ENCODE data around the gene MSX2.

DNA sequence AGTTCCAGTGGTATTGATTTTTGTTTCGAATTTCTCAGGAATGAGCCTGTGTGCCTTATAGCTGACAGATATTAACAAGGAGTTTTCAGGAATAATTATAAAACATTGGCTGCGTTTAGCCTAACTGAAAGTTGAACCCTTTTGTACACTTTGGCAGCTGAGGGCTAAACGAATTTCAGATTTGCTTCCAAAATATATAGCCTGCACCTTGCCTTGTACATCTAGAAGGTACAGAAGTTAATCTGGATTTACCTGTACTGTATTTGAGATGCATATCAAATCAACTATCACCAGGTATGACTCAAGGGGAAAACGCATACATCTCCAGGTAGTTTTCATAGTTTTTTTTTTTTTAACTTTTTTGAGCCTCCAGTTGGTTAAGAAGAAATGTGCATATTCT is 1.9 kb upstream of the MSX2 start:
- TF ChIP-seq, protein P1, sequence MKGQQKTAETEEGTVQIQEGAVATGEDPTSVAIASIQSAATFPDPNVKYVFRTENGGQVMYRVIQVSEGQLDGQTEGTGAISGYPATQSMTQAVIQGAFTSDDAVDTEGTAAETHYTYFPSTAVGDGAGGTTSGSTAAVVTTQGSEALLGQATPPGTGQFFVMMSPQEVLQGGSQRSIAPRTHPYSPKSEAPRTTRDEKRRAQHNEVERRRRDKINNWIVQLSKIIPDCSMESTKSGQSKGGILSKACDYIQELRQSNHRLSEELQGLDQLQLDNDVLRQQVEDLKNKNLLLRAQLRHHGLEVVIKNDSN (IDR thresholded peaks at IDR 0.05; ENCODE audit: borderline replicate concordance, low read depth): no peak
- TF ChIP-seq, protein P2, sequence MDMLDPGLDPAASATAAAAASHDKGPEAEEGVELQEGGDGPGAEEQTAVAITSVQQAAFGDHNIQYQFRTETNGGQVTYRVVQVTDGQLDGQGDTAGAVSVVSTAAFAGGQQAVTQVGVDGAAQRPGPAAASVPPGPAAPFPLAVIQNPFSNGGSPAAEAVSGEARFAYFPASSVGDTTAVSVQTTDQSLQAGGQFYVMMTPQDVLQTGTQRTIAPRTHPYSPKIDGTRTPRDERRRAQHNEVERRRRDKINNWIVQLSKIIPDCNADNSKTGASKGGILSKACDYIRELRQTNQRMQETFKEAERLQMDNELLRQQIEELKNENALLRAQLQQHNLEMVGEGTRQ (IDR thresholded peaks at IDR 0.05; ENCODE audit: borderline replicate concordance, low read depth, low read length): no peak
- TF ChIP-seq, protein P3, sequence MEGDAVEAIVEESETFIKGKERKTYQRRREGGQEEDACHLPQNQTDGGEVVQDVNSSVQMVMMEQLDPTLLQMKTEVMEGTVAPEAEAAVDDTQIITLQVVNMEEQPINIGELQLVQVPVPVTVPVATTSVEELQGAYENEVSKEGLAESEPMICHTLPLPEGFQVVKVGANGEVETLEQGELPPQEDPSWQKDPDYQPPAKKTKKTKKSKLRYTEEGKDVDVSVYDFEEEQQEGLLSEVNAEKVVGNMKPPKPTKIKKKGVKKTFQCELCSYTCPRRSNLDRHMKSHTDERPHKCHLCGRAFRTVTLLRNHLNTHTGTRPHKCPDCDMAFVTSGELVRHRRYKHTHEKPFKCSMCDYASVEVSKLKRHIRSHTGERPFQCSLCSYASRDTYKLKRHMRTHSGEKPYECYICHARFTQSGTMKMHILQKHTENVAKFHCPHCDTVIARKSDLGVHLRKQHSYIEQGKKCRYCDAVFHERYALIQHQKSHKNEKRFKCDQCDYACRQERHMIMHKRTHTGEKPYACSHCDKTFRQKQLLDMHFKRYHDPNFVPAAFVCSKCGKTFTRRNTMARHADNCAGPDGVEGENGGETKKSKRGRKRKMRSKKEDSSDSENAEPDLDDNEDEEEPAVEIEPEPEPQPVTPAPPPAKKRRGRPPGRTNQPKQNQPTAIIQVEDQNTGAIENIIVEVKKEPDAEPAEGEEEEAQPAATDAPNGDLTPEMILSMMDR (IDR thresholded peaks at IDR 0.05): no peak
- TF ChIP-seq NFIC (IDR thresholded peaks at IDR 0.05; ENCODE audit: borderline replicate concordance): no peak
- TF ChIP-seq, protein P4, sequence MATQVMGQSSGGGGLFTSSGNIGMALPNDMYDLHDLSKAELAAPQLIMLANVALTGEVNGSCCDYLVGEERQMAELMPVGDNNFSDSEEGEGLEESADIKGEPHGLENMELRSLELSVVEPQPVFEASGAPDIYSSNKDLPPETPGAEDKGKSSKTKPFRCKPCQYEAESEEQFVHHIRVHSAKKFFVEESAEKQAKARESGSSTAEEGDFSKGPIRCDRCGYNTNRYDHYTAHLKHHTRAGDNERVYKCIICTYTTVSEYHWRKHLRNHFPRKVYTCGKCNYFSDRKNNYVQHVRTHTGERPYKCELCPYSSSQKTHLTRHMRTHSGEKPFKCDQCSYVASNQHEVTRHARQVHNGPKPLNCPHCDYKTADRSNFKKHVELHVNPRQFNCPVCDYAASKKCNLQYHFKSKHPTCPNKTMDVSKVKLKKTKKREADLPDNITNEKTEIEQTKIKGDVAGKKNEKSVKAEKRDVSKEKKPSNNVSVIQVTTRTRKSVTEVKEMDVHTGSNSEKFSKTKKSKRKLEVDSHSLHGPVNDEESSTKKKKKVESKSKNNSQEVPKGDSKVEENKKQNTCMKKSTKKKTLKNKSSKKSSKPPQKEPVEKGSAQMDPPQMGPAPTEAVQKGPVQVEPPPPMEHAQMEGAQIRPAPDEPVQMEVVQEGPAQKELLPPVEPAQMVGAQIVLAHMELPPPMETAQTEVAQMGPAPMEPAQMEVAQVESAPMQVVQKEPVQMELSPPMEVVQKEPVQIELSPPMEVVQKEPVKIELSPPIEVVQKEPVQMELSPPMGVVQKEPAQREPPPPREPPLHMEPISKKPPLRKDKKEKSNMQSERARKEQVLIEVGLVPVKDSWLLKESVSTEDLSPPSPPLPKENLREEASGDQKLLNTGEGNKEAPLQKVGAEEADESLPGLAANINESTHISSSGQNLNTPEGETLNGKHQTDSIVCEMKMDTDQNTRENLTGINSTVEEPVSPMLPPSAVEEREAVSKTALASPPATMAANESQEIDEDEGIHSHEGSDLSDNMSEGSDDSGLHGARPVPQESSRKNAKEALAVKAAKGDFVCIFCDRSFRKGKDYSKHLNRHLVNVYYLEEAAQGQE (IDR thresholded peaks at IDR 0.05; ENCODE audit: low read depth, low read length): no peak
- no peak for TF ChIP-seq TEAD4 (IDR thresholded peaks at IDR 0.05; ENCODE audit: borderline replicate concordance, insufficient read depth)
- TF ChIP-seq JUND (IDR thresholded peaks at IDR 0.05): no peak
- no peak for TF ChIP-seq EP300 (IDR thresholded peaks at IDR 0.05; ENCODE audit: borderline replicate concordance in 1 of 2, low read depth in 1 of 2, low read length in 1 of 2)

Data from SK-N-SH (cell line).